GM12891 (cell line): Measurements from ENCODE around the gene SLC35C1.

ENCODE experiments used
- POLR2A ChIP-seq: IDR thresholded peaks from 2 replicates; pipeline ENCODE4 v1.6.1; 2011; ENCODE audit warnings: low read depth, low read length, control low read depth
- TAF1 ChIP-seq: IDR thresholded peaks from 2 replicates; pipeline ENCODE4 v1.6.1; 2011; ENCODE audit warnings: low read depth, low read length, control low read depth

DNA sequence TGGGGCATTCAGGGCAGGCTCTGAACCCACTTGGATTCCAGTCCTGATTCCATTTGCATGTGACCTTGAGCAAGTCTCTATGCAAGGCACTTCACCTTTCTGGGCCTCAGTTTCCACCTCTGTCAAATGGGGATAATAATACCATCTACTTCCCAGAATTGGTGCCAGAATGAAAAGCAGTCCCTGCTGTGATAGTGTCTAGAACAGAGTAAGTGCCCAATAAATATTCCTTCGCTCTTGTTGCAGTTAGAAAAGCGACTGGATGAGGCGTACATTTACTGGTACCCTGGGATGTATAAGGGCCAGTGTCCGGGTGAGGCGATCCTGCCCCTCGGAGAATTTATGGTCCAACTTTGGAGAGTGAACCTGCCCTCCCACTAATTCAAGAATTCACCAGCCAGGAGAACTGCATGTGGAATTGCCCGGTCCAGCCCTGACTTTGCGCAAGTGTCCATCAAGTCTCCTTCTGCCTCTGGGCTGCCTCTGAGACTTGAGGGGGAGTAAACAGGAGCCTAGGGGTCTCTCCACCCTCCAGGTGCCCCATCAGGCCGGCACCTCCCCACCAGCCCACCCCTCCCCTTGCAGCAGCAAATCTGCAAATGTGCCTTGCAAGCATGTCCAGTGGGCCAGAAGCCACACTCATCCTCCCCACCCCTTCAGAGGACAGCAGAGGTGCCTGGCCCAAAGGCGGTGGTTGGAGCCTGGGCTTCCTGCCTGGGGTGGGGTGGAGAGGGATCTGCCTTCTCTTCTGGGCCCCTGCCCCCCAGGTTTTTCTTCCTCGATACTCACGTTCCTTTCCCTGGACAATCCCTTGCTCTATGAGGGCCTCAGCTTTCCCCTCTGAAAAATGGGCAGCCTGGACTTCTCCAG is 30.9 kb upstream of the SLC35C1 start:
- no peak for TF ChIP-seq POLR2A
- TF ChIP-seq TAF1: no peak
